SK-N-MC (cell line): ENCODE data around the gene LIPC.

Experiments
- EZH2 ChIP-seq: fragments of 200-600 bp; sonication (generic); IDR thresholded peaks from one replicate; pipeline ENCODE4 v1.6.1; 2017; ENCODE audit warnings: antibody characterized with exemption
- FOXP2 ChIP-seq: optimal IDR thresholded peaks from 2 replicates; pipeline ENCODE3; 2011; ENCODE audit warnings: mild to moderate bottlenecking, moderate library complexity; ENCODE audit not compliant: insufficient read depth; ENCODE audit errors: extremely low read length, control extremely low read depth
- POLR2AphosphoS5 ChIP-seq: IDR thresholded peaks from 2 replicates; pipeline ENCODE4 v1.6.1; 2012; ENCODE audit warnings: mild to moderate bottlenecking, low read depth, low read length, borderline replicate concordance

- no peak for TF ChIP-seq POLR2AphosphoS5
- no peak for TF ChIP-seq EZH2
- TF ChIP-seq FOXP2 = no peak
These were observed 91.1 kb downstream of the LIPC start for GRCh38 chr15:58522865-58523264.
